PC-3 (cell line): ENCODE results near the gene USP4. TPM values are rescaled to one million over a fixed set of nuclear protein-coding genes. Genes with fewer than 3 reads are reported as not detected.
A peak's percentile ranks its signal among the peaks of the same experiment; 100 is the strongest.

Experiments used
- ATAC-seq: fragments of 200-7000 bp; cut with Tn5 transposase; 2 replicates; pipeline ENCODE4 v1.9.1; 2020; ENCODE audit warnings: mild to moderate bottlenecking, moderate library complexity
- Bru-seq: library from RNA; stranded (reverse); fragments of 400-500 nt; gene quantifications from one replicate; lab custom pipeline; 2021; lab: Mats Ljungman, UMichigan
- BruChase-seq, 2 experiments: library from RNA; stranded (reverse); fragments of 400-500 nt; gene quantifications; one replicate each; lab custom pipeline; 2021; lab: Mats Ljungman, UMichigan
- BruUV-seq: library from RNA; stranded (reverse); fragments of 400-500 nt; replicated peaks from 2 replicates; lab custom pipeline; 2021; lab: Mats Ljungman, UMichigan
- CTCF ChIA-PET: fragments of 300-600 bp; sonication (Branson Sonifier 250); formaldehyde crosslinking; loops from one replicate; lab custom pipeline; 2022; ENCODE audit warnings: antibody characterized with exemption; lab: Charles Lee
- POLR2A ChIA-PET: fragments of 300-600 bp; sonication (Branson Sonifier 250); formaldehyde crosslinking; loops from one replicate; lab custom pipeline; 2022; ENCODE audit warnings: antibody characterized with exemption; ENCODE audit not compliant: unreplicated experiment; lab: Charles Lee
- DNase-seq: peaks from one replicate; pipeline ENCODE4 v3.0.0-alpha.2; 2015
- H2AFZ ChIP-seq: fragments of 300-600 bp; sonication (generic); 2 replicates; pipeline ENCODE4 v1.6.0; 2016; ENCODE audit warnings: antibody characterized with exemption, low read length
- H3F3A ChIP-seq: fragments of 300-600 bp; sonication (generic); one replicate; pipeline ENCODE4 v1.6.0; 2017; ENCODE audit warnings: antibody characterized with exemption, low read length, control low read depth, mild to moderate bottlenecking; ENCODE audit not compliant: unreplicated experiment
- H3K27ac ChIP-seq: fragments of 300-600 bp; sonication (generic); 2 replicates; pipeline ENCODE4 v1.5.1; 2016; ENCODE audit warnings: mild to moderate bottlenecking, low read length
- H3K27me3 ChIP-seq: fragments of 300-600 bp; sonication (generic); 2 replicates; pipeline ENCODE4 v1.6.1; 2016; ENCODE audit warnings: low read length, mixed read lengths
- H3K36me3 ChIP-seq: fragments of 300-600 bp; sonication (generic); 2 replicates; pipeline ENCODE4 v1.6.1; 2016; ENCODE audit warnings: low read depth, mixed run types, low read length, mixed read lengths
- H3K4me1 ChIP-seq: fragments of 300-600 bp; sonication (generic); 2 replicates; pipeline ENCODE4 v1.5.1; 2016; ENCODE audit warnings: low read length; ENCODE audit not compliant: insufficient read depth
- H3K4me2 ChIP-seq: fragments of 300-600 bp; sonication (generic); 2 replicates; pipeline ENCODE4 v1.6.0; 2016; ENCODE audit warnings: low read length
- H3K4me3 ChIP-seq: fragments of 300-600 bp; sonication (generic); 2 replicates; pipeline ENCODE4 v1.5.1; 2016; ENCODE audit warnings: mild to moderate bottlenecking, low read length, mixed read lengths
- H3K79me2 ChIP-seq: fragments of 300-600 bp; sonication (generic); 2 replicates; pipeline ENCODE4 v1.6.1; 2017; ENCODE audit warnings: low read length, mixed read lengths
- H3K9ac ChIP-seq: fragments of 300-600 bp; sonication (generic); 2 replicates; pipeline ENCODE4 v1.6.0; 2016; ENCODE audit warnings: mild to moderate bottlenecking, low read length
- H3K9me2 ChIP-seq: fragments of 300-600 bp; sonication (generic); replicated peaks from 2 replicates; pipeline ENCODE4 v1.6.1; 2016; ENCODE audit warnings: mixed run types, low read length, mixed read lengths
- H3K9me3 ChIP-seq: fragments of 300-600 bp; sonication (generic); 2 replicates; pipeline ENCODE4 v1.6.1; 2016; ENCODE audit warnings: low read length, mixed read lengths
- H4K20me1 ChIP-seq: fragments of 300-600 bp; sonication (generic); 2 replicates; pipeline ENCODE4 v1.6.1; 2016; ENCODE audit warnings: low read length, mixed read lengths
- EZH2 ChIP-seq: fragments of 300-600 bp; sonication (generic); IDR thresholded peaks from one replicate; pipeline ENCODE4 v1.6.1; 2017; ENCODE audit warnings: antibody characterized with exemption, mild to moderate bottlenecking, low read length; ENCODE audit not compliant: unreplicated experiment
- EZH2phosphoT487 ChIP-seq: fragments of 300-600 bp; sonication (generic); IDR thresholded peaks from 2 replicates; pipeline ENCODE4 v1.6.1; 2018; ENCODE audit warnings: mild to moderate bottlenecking, antibody characterized with exemption, low read length, borderline replicate concordance
- intact Hi-C: fragments of 100-400 bp; cut with micrococcal nuclease; formaldehyde crosslinking; loops from 2 replicates; pipeline ENCODE4 v1.9.0; 2023
- long read RNA-seq: library from polyadenylated mRNA; unstranded; transcript quantifications from one replicate; pipeline ENCODE4 v2.0.0, GENCODE V29; 2021; ENCODE audit not compliant: unreplicated experiment
- total RNA-seq: library from RNA; depleted of rRNA; stranded (reverse); fragments of >200 nt; gene quantifications from 2 replicates; pipeline ENCODE4 v1.2.3, GENCODE V29; 2014; rRNA removed
- TF ChIP-seq, protein P1 (sequence below): fragments of 300-600 bp; sonication (generic); conservative IDR thresholded peaks from 2 replicates; pipeline ENCODE4 v1.5.1; 2017; ENCODE audit warnings: antibody characterized with exemption, low read depth, mild to moderate bottlenecking, low read length

Gene USP4
- total RNA-seq (19.9 and 22.8 TPM in 2 replicates), Bru-seq, nascent RNA (percentile 83 among the genes with signal in this experiment), BruChase-seq, experiment 1, labeled RNA remaining after a 6-hour chase (percentile 86 among the genes with signal in this experiment), BruChase-seq, experiment 2, labeled RNA remaining after a 2-hour chase (percentile 85 among the genes with signal in this experiment)
- long read RNA-seq, transcript USP4-202 (21 exons, 3,222 nt): minor isoform, 69 of 326 reads
- long read RNA-seq, transcript USP4-201 (22 exons, 3,126 nt): major isoform, 136 of 326 reads
- long read RNA-seq, transcript USP4-203 (7 exons, 1,454 nt): minor isoform, 5 of 326 reads
- long read RNA-seq, partial matches to known transcripts: 33 of 326 reads
- long read RNA-seq, other reads (novel, unspliced or antisense): 82 of 326 reads

GRCh38 chr3:49339941-49340800 lies at the start of gene USP4:
USP4 (minus strand) TSS chr3:49340053; CDS start chr3:49340024, 29 bp downstream.
- ChIA-PET POLR2A (interaction anchor here (1.1 to 1.4 kb wide), 2 partner anchors 18 to 72 kb away, joined by 5 to 9 read pairs; partner anchors contain the start of genes GPX1, RHOA and TCTA), CTCF (interaction anchor here (0.5 to 2.2 kb wide), 8 partner anchors 20 to 1326 kb away, joined by 3 to 11 read pairs (median 4); partner anchors contain the start of genes KLHDC8B, RHOA and TCTA)
- Histone ChIP-seq H3K9me2 (no peaks in the 10 kb centered on the region), H2AFZ (peak within 1 kb of the TSS; percentile 93), H3K27ac (peak within 1 kb of the TSS; percentile 32), H3K9ac (peak within 1 kb of the TSS; percentile 76), H3K4me3 (peak within 1 kb of the TSS; percentile 88), H3K9me3 (no peaks in the 10 kb centered on the region), H4K20me1 (no peaks in the 10 kb centered on the region), H3K79me2 (peaks cover 44% of the 10 kb centered on the region), H3F3A (peaks cover 3% of the 10 kb centered on the region), H3K36me3 (peaks cover 12% of the 10 kb centered on the region), H3K4me1 (peaks cover 19% of the 10 kb centered on the region), H3K27me3 (no peaks in the 10 kb centered on the region), H3K4me2 (peak within 1 kb of the TSS; percentile 96)
- TF ChIP-seq, protein P1, sequence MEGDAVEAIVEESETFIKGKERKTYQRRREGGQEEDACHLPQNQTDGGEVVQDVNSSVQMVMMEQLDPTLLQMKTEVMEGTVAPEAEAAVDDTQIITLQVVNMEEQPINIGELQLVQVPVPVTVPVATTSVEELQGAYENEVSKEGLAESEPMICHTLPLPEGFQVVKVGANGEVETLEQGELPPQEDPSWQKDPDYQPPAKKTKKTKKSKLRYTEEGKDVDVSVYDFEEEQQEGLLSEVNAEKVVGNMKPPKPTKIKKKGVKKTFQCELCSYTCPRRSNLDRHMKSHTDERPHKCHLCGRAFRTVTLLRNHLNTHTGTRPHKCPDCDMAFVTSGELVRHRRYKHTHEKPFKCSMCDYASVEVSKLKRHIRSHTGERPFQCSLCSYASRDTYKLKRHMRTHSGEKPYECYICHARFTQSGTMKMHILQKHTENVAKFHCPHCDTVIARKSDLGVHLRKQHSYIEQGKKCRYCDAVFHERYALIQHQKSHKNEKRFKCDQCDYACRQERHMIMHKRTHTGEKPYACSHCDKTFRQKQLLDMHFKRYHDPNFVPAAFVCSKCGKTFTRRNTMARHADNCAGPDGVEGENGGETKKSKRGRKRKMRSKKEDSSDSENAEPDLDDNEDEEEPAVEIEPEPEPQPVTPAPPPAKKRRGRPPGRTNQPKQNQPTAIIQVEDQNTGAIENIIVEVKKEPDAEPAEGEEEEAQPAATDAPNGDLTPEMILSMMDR: peak; percentile 33; the same call in 1 of the 2 replicates
- TF ChIP-seq EZH2phosphoT487 (peak; percentile 99), EZH2 (no peak)
- intact Hi-C loops: loop anchor here (1.0 to 5.0 kb wide), 3 partner anchors 19 to 168 kb away; partner anchors contain the start of genes GPX1 and KLHDC8B
- peak; percentile 96 for ATAC-seq
- TSS peak; percentile 87 for BruUV-seq
- peak; percentile 92 for DNase-seq

DNA sequence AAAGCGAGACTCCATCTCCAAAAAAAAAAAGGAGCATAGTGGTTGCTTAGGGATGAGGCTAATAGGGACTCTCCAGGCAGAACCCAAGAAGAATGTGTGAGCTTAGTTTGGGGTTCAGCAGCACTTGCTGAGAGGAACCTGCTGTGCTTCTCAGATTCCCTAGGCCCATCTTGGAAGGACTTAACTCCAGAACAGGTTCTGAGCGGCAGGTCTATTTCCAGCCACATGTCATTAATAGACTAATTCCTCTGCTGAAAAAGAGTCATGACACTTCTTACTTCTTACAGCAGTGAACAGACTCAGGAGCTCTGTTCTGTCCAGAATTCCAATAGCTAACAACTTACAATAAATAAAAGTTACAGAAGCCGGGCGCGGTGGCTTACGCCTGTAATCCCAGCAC lies 49.4 kb upstream of the USP4 start:
- ATAC-seq (no peak), DNase-seq (no peak)
- TF ChIP-seq EZH2 (no peak), EZH2phosphoT487 (no peak)
- TF ChIP-seq, protein P1: no peak
- CTCF ChIA-PET: no interaction called here
- H2AFZ ChIP-seq: no peak overlapping the region
- H3K9me3 ChIP-seq: no peaks in the 10 kb centered on the region
- POLR2A ChIA-PET: interaction anchor here (0.6 kb wide), 1 partner anchor 23 kb away, joined by 3 read pairs; the partner anchor contains the start of genes RHOA and TCTA
- H3K4me3 ChIP-seq: no peak overlapping the region
- peaks cover 97% of the 10 kb centered on the region for H3K79me2 ChIP-seq
- H3K27me3 ChIP-seq: no peaks in the 10 kb centered on the region
- no peaks in the 10 kb centered on the region for H3F3A ChIP-seq
- no peak overlapping the region for H3K4me2 ChIP-seq
- intact Hi-C loops: no loop called here
- no peak overlapping the region for H3K9ac ChIP-seq
- no TSS peak for BruUV-seq
- H3K27ac ChIP-seq: no peak overlapping the region
- H3K4me1 ChIP-seq: peaks cover 10% of the 10 kb centered on the region; the same call in 1 of the 2 replicates
- no peaks in the 10 kb centered on the region; the same call in 1 of the 2 replicates for H3K36me3 ChIP-seq
- peaks cover 59% of the 10 kb centered on the region for H4K20me1 ChIP-seq
- H3K9me2 ChIP-seq: no peaks in the 10 kb centered on the region
